ACC112 (cell line): ENCODE data around the gene CACNA1S.

Experiments
- H2AFZ ChIP-seq: fragments of 200-600 bp; sonication (generic); one replicate; pipeline ENCODE4 v1.6.0; 2017; ENCODE audit warnings: antibody characterized with exemption, low read length; ENCODE audit not compliant: unreplicated experiment
- H3K27ac ChIP-seq: fragments of 200-600 bp; sonication (generic); 2 replicates; pipeline ENCODE4 v1.5.1; 2014; ENCODE audit warnings: low read depth, mild to moderate bottlenecking, antibody characterized with exemption, low read length, moderate library complexity
- H3K27me3 ChIP-seq: fragments of 200-600 bp; sonication (generic); 2 replicates; pipeline ENCODE4 v1.6.1; 2014; ENCODE audit warnings: mild to moderate bottlenecking, antibody characterized with exemption, low read length, moderate library complexity, mixed read lengths; ENCODE audit not compliant: insufficient read depth
- H3K36me3 ChIP-seq: fragments of 200-600 bp; sonication (generic); 2 replicates; pipeline ENCODE4 v1.6.1; 2016; ENCODE audit warnings: mild to moderate bottlenecking, antibody characterized with exemption, low read length, moderate library complexity, mixed read lengths; ENCODE audit not compliant: insufficient read depth
- H3K4me1 ChIP-seq: fragments of 200-600 bp; sonication (generic); one replicate; pipeline ENCODE4 v1.6.1; 2016; ENCODE audit warnings: low read length, mixed read lengths; ENCODE audit not compliant: insufficient read depth, unreplicated experiment, control insufficient read depth
- H3K4me3 ChIP-seq: fragments of 200-600 bp; sonication (generic); 2 replicates; pipeline ENCODE4 v1.5.1; 2014; ENCODE audit warnings: mild to moderate bottlenecking, low read depth, low read length
- H3K79me2 ChIP-seq: fragments of 200-600 bp; sonication (generic); one replicate; pipeline ENCODE4 v1.6.0; 2016; ENCODE audit warnings: low read length; ENCODE audit not compliant: control insufficient read depth, unreplicated experiment, insufficient read depth

The CACNA1S gene

DNA sequence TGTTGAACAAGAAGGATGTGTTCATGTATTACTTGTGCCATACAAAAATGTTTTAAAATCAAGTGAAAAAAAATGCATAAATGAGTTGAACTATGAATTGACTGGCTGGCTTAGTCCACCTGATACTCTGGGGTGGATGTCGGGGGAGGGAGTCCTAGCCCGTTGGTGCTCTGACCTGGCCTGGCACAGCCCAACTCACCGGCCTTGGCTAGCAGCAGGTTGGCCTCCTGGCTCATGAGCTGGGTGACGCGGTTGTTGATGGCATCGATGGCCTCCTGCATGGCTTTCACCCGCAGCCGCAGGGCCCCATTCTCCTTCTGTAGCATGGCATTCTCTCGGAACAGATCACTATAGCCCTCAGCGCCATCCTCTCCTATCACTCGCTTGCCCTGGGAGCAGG is 110.3 kb downstream of the CACNA1S start:
- Histone ChIP-seq H3K27ac (no peak overlapping the region), H3K27me3 (no peaks in the 10 kb centered on the region), H3K79me2 (no peaks in the 10 kb centered on the region), H3K4me3 (no peak overlapping the region), H3K36me3 (no peaks in the 10 kb centered on the region), H2AFZ (no peak overlapping the region), H3K4me1 (no peaks in the 10 kb centered on the region)

DNA sequence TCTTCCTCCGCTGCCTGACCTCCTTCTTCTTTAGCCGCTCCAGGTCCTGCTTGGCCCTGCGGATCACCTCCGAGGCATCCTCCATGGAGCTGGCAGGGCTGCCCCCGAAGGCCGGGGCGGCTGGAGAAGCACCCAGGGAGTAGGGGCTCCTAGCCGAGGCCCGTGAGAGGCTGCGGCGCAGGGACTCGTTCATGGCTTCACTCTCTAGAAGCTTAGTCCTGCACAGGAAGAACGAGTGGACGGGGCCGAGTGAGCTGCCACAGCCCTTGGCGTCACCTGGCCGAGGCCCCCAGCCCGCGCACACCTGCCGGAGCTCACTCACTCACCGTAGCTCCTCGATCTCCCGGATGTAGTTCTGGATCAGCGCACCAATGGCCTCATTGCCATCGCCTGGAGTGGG is 111.8 kb downstream of the CACNA1S start:
- H3K4me3 ChIP-seq = no peak overlapping the region
- no peaks in the 10 kb centered on the region for H3K27me3 ChIP-seq
- H3K79me2 ChIP-seq = no peaks in the 10 kb centered on the region
- no peaks in the 10 kb centered on the region for H3K4me1 ChIP-seq
- no peaks in the 10 kb centered on the region for H3K36me3 ChIP-seq
- no peak overlapping the region for H2AFZ ChIP-seq
- H3K27ac ChIP-seq = no peak overlapping the region

DNA sequence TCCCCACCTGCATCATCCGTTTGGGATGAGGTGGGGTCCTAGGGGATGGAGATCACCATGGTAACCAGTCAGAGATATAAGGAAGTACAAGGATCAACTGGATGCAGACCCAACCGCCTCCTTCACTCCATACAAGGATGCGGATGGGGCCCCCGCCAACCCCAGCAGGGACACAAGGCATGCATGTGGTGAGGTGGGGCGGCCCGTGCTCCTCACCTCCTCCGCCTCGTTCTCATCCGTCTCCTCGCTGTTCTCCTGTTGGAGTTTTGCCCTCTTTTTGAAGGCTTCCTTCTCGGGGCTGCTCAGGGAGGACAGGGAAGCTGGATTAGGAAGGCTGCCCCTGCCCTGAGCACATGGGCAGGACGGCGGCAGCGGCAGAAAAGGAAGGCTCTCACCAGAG is 112.6 kb downstream of the CACNA1S start:
- Histone ChIP-seq H3K27me3 (no peaks in the 10 kb centered on the region), H3K4me1 (no peaks in the 10 kb centered on the region), H3K79me2 (no peaks in the 10 kb centered on the region), H3K36me3 (no peaks in the 10 kb centered on the region), H3K27ac (no peak overlapping the region), H2AFZ (no peak overlapping the region), H3K4me3 (no peak overlapping the region)

DNA sequence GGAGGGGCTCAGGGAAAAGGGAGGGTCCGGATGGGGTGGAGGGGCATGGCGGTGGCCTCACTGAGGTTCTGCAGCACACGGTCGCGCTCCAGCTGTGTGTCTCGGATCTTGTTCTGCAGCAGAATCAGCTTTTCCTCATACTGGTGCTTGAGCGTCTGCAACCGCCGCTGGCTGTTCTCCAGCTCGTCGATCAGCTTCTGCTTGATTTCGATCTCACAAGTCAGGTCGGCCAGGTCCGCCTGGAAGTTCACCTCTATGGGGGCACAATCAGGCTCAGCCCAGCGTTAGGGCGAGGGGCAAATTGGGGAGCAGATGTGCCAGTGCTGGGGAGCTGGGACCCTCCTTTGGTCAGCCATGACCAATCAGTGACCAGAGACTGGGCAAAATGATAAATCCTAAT is 113.9 kb downstream of the CACNA1S start:
- no peaks in the 10 kb centered on the region for H3K36me3 ChIP-seq
- H3K27ac ChIP-seq = no peak overlapping the region
- no peaks in the 10 kb centered on the region for H3K79me2 ChIP-seq
- no peak overlapping the region for H3K4me3 ChIP-seq
- no peak overlapping the region for H2AFZ ChIP-seq
- H3K27me3 ChIP-seq = no peaks in the 10 kb centered on the region
- H3K4me1 ChIP-seq = no peaks in the 10 kb centered on the region

DNA sequence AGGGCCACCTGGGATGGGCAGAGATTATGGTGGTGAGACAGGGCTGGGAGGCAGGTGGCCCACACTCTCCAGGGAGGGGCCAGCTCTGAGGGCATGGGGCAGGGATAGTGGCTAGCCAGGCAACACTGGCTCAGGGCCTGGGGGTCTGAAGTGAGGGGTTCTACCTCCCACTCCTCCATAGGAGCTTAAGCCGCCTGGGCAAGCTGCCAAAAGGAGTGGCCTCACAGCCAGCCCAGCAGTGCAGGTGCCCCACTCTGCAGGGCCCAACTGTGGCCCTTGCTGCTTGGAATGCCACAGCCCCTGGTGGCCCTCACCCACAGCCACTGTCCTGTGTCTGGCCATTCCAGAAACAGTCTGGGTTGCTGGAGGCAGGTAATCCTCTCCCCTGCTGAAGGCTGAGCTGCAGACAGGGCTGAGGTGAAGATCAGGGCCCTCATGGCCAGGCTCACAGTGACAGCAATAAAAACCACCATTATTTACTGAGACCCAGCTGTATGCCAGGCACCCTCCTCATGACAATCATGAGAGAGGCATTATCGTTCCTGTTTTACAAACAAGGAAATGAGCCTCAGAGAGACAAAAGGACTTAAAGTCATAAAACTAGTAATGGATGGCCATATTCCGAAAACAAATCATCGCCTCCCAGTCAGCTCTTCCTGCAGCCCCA is 119.7 kb downstream of the CACNA1S start:
- Histone ChIP-seq H3K36me3 (no peaks in the 10 kb centered on the region), H3K4me3 (no peak overlapping the region), H3K4me1 (no peaks in the 10 kb centered on the region), H3K27ac (no peak overlapping the region), H3K27me3 (no peaks in the 10 kb centered on the region), H3K79me2 (no peaks in the 10 kb centered on the region), H2AFZ (no peak overlapping the region)

DNA sequence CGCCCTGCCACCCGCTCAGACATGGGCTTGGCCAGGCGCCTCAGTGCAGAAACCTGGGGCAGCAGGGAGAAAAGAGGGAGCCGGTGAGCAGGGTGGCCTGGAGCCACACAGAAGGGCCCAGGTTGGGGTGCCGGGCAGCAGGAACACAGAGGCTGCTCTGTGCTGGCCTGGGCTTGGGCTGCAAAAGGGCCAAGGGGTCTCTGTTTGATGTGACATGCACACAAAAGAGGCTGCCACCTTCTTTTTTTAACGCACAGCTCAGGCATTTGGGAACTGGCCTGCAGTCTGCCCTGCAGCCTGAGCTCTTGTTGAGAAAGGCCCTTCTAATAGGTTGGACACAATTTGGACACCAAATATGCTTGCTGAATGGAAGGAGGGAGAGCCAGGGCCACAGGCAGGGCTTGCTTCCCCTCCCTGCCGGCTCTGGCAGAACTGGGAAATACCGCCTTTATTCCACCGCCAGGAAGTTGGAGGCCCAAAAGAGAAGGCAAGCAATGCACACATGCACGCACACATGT is 121.1 kb downstream of the CACNA1S start:
- Histone ChIP-seq H3K27ac (no peak overlapping the region), H3K4me3 (no peak overlapping the region), H3K36me3 (no peaks in the 10 kb centered on the region), H3K27me3 (no peaks in the 10 kb centered on the region), H3K79me2 (no peaks in the 10 kb centered on the region), H3K4me1 (no peaks in the 10 kb centered on the region), H2AFZ (no peak overlapping the region)

DNA sequence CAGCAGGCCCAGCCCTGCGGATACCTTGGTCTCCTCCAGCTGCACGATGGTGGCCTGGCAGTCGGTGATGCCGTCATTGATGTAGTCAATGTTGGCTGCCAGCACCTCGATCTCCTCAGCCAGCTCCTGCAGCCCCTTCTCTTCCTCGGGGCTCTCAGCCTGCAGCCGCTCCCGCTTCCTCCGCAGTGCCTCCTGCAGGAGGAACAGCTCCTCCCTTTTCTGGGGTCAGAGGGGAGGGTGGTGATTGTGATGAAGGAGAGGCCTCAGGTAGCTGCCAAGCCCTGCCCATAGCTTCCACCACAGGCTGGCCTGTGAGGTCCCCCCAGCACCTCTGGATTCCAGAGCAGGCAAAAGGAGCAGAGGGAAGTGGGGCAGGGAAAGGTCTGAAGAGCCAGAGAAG is 122.1 kb downstream of the CACNA1S start:
- Histone ChIP-seq H3K4me3 (no peak overlapping the region), H3K79me2 (no peaks in the 10 kb centered on the region), H3K4me1 (no peaks in the 10 kb centered on the region), H3K36me3 (no peaks in the 10 kb centered on the region), H3K27ac (no peak overlapping the region), H2AFZ (no peak overlapping the region), H3K27me3 (no peaks in the 10 kb centered on the region)
